Stimulated activated CD4-positive, alpha-beta T cell treated with anti-CD3 and anti-CD28 coated beads, Interleukin-12 subunit alpha, Interleukin-12 subunit beta, amount 100 ng/mL, for 48 hours (primary cell): ENCODE results near the gene SHISA6.
A peak's percentile ranks its signal among the peaks of the same experiment; 100 is the strongest.

Experiments
- DNase-seq, 3 donors: peaks; one replicate each; pipeline ENCODE4 v3.0.0-alpha.2; 2020; ENCODE audit warnings: low read depth in 2 of 3, low spot score in 1 of 3

The SHISA6 gene

GRCh38 chr17:11565591-11565990 is 324.6 kb downstream of the SHISA6 start:
- no peak for DNase-seq

GRCh38 chr17:11578998-11579397 is 338.0 kb downstream of the SHISA6 start:
- no peak for DNase-seq

- DNase-seq: no peak
These were observed 339.7 kb downstream of the SHISA6 start for GRCh38 chr17:11580677-11581076.

GRCh38 chr17:11582217-11582616 is 341.2 kb downstream of the SHISA6 start:
- DNase-seq: no peak

- no peak for DNase-seq
These were observed 342.4 kb downstream of the SHISA6 start for GRCh38 chr17:11583306-11583992.

GRCh38 chr17:11589716-11590115 is 348.7 kb downstream of the SHISA6 start:
- no peak for DNase-seq

GRCh38 chr17:11598274-11599221 is 357.5 kb downstream of the SHISA6 start, which contains the start of gene DNAH9:
Gene DNAH9, plus strand, starts transcription at chr17:11598470. Its CDS starts 29 bp downstream, at chr17:11598499.
- peak; percentile 1 to 28 (median 2) for DNase-seq

- no peak for DNase-seq
These were observed 360.6 kb downstream of the SHISA6 start for GRCh38 chr17:11601661-11602060.

- DNase-seq: no peak
These were observed 367.4 kb downstream of the SHISA6 start for GRCh38 chr17:11608396-11608795.

- no peak for DNase-seq
These were observed 370.1 kb downstream of the SHISA6 start for GRCh38 chr17:11610999-11611566.

- DNase-seq: no peak
These were observed 371.9 kb downstream of the SHISA6 start for GRCh38 chr17:11612956-11613355.
